Activated CD8-positive, alpha-beta memory T cell treated with anti-CD3 and anti-CD28 coated beads, Interleukin-2, amount 50 U/mL, for 24 hours (primary cell): ENCODE data around the gene CCDC27.
"Not testable (repeated sequence)": the region's sequence is repeated elsewhere in the genome, so short reads cannot be mapped to it uniquely, and the experiment has no call there.

Experiments used
- DNase-seq: peaks from one replicate; pipeline ENCODE4 v3.0.0-alpha.2; 2020; ENCODE audit errors: extremely low read depth

The CCDC27 gene

DNA sequence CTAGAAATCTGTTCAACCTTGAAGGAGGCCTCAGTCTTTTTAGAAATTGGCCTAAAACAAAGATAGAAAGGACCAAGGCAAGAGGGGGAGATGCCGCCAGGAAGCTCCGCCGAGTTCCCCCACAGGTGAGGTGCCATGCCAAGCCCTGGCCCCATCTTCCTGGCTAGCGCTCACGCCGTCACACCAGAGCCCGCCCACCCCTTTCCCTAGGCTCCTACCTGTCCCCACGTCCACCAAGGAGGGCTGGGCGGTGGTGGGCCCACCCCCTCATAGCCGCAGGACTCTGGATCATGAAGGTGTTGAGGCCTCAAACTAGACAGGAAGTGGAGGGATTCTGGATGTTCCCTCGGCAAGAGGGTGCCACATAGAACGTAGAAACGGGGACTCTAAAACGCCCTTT lies 15.5 kb upstream of the CCDC27 start:
- no peak for DNase-seq

DNA sequence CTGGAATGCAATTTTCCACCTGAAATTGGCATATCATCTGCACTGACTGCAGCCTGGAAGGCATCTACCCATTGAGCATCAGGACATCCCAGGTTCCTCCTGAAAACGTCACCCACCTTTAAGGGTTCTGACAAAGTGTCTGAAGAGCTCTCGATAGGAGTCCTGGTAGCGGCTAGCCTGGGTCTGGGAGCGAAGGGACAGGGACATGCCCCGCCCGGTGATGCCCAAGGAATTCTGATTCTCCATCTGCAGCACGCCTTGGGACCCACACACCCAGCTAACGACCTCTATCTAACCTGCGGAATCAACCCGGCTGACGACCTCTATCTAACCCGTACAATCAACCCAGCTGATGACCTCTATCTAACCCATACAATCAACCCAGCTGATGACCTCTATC lies 13.3 kb upstream of the CCDC27 start:
- DNase-seq, result no peak

DNA sequence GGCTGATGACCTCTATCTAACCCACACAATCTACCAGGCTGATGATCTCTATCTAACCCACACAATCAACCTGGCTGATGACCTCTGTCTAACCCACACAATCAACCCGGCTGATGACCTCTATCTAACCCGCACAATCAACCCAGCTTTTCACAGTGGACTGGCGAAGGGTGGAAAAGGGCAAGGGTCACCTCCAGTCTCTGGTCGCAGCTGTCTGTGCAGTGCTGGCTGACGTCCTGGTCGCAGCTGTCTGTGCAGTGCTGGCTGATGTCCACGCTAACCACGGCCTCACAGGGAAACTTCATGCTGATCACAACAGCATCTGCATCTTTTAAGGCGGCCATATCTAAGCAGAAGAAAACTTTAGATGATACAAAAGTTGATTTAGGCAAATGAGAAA lies 12.2 kb upstream of the CCDC27 start:
- no peak for DNase-seq

DNA sequence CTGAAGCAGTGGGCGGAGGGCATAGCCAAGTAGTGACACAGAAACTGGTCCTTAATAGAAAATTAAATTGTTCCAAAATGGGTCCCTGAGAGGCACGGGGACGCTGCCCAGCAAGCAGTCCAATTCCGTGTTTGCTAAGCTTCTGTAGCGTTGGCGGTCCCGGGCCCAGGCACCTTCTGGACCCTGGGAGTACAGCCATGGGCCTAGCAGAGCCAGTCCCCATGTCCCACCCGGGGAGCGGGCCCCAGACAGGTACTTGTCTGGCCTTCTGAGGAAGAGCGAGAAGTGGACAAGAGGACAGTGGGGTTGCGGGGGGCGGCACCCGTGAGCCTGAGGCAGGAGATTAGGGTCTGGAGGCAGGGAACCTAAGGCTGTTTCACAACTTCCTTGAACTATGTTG lies 11.5 kb upstream of the CCDC27 start:
- DNase-seq, result no peak

DNA sequence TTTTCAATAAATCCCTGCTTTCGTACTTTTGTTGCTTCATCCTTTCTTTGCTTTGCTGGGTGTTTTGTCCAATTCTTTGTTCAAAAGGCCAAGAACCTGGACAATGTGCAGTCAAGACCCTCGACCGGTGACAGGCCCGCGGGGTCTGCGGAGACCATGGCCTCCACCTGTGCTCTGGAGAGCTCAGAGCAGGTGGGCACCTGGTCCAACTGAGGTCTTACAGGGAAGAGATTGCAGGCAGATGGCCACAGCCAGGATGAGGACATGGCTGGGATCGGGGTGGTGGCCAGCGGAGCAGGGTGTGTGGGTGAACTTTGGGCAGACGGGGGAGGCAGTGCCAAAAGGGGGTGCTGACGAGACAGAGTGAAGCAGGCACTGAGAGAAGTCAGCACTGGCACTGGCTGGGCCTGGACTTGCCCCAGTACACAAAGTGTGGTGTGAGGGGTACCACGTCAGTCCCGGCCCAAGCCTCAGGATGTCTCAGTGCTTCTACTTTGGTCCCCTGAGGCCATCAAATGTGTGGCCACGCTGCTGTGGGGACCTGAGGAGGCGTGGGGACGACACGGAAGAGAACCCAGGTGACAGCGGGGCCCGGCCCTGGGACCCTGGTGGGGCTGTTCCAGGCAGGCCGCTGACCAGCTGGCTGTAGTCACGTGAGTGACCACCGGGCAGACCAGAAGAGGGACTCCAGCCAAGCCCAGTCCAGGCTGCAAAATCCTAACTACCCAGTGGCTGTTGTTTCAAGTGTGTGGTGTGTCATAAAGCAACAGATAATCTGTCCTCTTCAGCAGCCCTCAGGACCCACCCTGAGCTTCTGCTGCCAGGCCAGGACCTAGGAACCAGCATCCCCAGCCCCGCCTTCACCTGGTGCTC lies 10.4 kb upstream of the CCDC27 start:
- no peak for DNase-seq

DNA sequence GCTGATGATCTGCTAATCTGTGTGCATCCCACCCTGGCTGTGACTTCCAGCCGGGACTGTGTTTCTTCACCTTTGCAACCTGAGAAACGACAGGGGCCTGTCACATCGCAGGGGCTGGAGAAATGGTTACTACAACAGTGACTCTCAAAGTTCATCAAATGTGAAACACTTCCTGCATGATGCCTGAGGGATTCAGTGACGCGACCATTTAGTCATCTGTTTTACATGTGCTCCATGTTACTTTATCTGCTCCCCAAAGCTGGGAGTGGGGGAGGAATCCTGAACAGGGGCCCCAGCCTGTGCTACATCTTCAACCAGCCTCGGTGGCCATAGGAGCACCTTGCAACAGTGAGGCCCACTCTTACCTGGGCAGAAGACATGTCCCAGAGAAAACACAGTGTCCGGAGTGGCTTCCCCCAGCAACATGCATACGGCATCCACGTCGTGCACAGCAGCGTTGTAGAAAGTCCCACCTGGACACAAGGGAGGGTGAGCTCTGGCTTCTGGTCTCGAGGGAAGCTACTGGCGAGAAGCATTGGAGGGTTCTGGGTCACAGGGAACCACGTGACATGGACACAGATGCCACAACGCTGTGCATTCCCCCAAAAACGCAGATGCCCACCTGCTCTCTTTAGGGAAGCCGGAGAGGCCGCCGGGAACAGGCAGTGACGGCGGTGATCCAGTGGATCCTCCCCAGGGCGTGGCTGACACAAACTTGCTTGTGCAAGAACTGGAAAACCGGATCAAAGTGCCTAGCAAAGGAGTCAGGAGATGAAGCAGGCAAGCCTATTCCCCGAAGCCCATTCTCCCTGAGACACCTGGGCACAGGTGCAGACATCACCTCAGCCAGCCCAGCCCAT lies 9.6 kb upstream of the CCDC27 start:
- DNase-seq, result no peak

DNA sequence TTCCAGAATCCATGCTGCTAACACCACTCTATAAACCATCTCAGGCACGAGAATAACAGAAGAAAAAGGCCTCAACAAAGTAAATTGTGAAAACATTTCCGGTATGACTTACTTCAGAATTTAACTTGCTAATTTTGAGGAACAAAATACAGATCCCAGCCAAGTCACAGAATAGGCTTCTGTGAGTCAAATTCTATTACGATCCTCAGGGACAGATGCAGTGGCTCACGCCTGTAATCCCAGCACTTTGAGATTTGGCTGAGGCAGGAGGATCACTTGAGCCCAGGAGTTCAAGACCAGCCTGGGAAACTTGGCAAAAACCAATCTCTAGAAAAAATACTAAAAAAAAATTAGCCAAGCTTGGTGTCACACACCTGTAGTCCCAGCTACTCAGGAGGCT lies 8.8 kb upstream of the CCDC27 start:
- no peak for DNase-seq

DNA sequence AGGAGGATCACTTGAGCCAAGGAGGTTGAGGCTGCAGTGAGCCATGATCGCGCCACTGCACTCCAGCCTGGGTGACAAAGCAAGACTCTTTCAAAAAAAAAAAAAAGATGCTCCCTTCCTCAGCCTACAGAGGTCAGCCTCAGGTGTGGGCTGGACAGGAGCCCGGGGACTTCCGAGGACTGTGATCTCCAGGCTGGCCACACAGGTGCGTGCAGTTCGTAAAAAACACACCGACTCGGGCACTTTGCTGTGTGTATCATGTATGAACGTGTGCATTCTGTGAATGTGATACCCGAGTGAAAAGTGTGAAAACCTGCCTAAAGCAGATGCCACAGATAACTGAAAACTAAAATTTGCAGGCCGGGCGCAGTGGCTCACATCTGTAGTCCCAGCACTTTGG lies 8.4 kb upstream of the CCDC27 start:
- no peak for DNase-seq

DNA sequence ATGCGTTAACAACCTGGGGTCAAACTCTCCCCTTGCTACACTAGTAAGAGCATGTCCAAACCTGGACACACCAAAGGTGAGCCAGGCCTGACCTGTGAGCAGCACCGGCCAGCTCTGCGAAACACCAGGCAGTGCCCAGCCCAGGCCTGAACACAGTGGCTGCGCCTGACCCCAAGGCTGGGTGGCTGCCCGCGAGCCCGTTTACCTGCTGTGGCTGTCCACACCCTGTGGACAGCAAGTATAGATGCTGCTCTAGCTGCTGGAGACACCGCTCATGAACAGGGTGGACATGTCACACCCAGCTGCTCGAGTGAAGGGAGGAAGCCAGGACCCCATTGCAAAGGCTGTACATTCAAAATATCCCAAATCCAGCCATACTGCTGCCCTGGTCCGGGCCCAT lies 7.6 kb upstream of the CCDC27 start:
- DNase-seq, result no peak

DNA sequence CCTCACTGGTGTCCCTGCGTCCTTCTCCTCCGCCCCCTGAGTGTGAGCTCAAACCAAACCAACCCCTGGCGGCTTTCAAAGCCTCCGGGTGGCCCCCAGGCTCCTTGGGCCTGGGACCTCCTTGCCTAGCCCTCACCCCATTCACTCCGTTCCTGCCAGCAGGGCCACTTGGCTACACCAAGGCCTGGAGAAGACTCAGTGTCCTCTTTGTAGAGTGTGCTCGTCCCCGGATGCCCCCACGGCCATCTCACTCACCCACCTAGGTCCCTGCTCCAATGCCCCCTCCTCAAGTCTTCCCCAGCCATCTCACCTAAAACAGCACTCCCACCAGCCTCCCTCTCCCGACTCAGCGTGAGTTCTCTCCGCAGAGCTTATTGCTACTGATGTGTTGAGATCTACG lies 7.2 kb upstream of the CCDC27 start:
- no peak for DNase-seq

DNA sequence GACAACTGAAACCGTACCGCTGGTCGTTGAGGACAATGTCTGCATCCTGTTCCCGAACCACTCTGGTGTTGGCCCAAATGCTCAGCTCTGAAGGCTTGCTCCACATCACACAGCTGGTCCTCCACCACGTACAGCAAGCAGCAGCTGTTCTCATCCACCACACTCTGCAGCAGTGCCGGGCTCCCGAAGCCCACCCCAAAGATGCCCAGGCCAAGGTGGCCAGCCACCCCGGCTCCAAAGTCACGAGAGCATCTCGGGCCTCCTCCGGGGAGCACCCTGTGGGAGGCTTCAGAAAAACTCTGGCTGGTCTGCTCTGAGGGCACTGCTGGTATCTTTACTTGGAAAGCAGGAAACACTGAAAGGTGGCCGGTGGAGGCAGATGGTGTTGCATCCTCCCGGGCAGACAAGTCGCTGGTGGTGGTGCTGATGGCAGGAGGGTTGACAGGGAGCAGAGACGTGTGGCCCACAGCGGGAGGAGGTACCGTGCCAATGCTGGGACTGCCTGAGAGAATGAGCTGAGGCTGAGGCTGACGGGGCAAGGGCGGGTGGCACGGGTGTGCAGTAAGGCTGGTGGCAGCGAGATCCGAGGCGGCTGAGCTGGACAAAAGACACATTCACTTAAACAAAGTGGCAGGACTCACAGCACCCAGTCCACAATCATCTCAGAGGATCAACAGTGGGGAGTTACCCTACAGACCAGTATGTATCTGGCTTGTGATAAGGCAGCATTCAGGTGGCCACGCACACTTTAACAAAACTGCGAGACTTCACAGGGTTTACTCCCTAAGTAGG lies 6.5 kb upstream of the CCDC27 start:
- DNase-seq, result no peak

DNA sequence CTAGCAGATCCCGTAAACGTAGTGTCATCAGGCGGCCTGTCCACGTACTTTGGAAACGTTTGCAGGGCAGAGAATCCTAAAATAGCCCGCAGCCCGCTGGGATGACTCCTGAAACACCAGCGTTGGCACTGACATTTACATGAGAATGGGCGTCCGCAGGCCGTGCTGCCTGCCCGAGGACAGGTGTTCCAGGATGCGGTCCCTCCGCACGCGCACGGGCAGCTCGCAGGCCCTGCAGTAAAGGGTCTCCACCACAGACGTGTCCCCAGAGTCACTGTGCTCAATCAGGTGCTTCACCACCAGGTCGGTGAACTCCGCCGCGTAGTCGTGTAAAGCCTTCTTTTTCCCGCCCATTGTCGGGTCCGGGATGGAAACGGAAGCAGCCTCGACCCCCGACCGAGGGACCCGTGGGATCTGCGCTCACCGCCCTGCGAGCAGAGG lies 5.8 kb upstream of the CCDC27 start:
- DNase-seq, result no peak

DNA sequence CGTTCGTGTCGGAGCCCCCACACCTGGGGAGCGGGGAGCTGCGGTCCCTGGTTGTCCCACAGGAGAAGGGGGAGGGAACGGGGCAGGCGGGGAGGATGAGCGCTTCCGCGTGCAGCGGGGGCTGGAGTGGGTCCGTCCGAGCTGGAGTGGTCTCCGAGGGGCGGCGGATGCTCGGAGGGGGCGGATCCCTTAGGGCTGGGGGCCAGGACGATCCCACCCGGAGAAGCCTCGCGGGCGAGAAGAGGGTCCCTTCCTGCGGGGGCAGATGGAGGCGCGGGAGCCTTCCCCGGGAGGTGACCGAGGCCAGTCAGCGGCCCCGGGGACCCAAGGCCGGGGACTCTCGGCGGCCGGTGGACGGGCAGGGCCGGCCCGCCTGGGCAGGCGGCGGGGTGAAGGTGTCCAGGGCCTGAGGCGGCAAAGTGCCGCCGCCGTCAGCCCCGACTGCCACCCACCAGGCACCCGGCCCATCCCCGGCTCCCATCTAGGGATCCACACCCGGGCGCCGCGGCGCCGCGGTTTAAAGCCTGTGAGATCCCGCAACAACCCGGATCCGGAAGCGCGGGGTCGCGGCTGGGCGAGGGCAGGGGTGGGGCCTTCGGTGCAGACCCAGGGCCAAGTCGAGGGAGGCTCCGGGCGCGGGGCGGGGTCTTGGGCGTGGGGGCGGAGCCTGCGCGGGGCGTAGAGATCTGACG lies 5.3 kb upstream of the CCDC27 start:
- peak; percentile 69 for DNase-seq

DNA sequence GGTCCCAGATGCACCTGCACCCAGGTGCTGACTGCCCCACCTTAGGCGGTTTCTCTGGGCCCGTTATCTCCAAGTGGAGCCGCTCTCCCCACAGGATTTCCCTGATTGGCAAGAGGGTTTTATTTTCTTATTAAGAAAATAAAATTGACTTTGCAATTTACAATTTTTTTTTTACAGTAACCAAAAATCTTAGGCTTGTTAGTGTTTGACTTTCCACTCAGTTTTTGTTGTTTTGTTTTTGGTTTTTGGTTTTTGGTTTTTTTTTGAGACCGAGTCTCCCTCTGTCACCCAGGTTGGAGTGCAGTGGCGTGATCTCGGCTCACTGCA lies 4.8 kb upstream of the CCDC27 start:
- no peak for DNase-seq

DNA sequence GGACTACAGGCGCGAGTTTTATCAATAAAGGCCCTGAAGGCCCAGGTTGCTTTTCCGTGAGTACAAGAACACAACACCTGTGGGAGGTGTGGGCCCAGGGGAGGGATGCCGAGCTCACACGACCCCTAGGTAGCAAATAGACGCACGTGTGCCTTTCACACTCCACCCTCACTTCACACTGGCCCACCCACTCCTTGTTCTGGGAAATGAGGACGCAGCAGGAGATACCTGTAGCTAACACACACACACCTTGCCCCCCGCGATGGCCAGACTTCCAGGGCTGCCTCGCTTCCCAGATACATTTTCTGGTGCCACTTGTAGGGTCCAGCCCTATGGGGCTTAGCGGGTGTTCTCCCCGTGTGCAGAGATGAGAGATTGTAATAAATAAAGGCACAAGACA lies 4.3 kb upstream of the CCDC27 start:
- no peak for DNase-seq

DNA sequence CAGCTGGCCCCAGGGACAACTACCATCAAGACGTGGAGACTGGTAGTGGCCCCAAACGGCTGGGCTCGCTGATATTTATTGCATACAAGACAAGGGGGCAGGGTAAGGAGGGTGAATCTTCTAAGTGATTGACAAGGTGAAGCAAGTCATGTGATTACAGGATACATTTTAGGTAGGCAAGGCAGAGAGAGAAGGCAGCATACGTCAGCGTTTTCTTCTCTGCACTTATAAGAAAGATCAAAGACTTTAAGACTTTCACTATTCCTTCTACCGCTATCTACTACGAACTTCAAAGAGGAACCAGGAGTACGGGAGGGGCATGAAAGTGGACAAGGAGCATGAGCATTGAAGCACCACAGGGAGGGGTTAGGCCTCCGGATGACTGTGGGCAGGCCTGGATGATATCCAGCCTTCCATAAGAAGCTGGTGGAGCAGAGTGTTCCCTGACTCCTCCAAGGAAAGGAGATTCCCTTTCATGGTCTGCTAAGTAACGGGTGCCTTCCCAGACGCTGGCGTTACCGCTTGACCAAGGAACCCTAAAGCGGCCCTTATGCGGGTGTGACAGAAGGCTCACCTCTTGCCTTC lies 3.8 kb upstream of the CCDC27 start:
- not testable (repeated sequence) for DNase-seq

DNA sequence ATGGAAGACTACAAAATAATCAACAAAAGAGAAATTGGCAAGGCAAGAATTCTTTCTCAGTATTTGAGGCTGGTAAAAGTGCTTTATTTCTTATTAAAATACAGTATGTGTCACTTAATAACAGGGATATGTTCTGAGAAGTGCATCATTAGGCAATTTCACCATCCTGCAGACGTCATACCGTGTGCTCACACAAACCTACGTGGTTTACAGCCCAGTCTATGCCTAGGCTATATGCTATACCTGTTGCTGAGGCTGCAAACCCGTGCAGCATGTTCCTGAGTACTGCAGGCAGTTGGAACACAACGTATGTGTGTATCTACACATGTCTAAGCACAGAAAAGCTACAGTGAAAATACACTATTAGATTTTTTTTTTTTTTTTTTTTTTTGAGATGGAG lies 2.7 kb upstream of the CCDC27 start:
- no peak for DNase-seq

DNA sequence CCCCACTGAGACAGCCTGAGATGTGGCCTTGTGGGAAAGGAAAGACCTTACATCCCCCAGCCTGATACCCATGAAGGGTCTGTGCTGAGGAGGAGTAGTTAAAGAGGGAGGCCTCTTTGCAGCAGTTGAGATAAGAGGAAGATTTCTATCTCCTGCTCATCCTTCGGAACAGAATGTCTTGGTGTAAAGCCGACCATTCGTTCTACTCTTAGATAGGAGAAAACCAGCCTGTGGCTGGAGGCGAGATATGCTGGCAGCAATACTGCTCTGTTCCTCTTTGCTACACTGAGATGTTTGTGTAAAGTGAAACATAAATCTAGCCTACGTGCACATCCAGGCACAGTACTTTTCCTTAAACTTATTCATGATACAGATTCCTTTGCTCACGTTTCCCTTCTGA lies 1.5 kb upstream of the CCDC27 start:
- no peak for DNase-seq

DNA sequence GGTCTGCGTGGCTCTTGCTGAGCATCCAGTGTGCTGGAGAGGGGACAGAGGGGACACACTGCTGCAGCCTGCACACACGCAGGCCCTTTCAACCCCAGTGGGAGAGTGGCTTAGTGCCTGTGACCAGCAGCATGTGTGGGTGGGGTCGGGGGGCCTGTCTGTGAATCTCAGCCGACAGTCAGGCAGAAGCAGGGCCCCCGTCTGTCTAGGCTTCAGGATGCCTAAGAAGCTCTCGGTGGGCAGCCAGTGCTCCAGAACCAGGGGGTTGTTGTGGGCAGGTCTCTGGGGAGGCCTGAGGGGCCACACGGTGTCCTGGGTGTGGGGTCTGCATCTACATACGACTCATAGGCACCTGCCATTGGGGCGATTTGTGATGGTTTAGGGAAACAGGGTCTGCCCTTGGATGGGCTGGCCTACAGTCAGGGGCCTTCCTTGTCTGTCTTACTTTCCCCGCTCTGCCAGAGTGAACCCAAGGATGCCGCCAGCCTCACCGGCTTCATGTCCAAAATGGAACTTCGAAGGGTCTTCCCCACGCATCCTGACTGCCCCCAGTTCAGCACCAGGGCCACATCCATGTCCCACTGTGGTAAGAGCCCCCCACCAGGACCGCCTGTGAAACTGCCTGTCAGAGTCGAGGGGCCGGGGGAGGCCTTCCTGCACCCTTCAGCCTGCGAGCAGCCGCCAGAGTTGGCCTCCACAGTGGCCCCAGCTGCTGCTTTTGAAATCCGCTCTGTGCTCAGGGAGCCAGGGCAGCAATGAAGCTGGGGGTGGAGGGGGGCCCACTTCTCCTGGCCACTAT lies 1.6 kb downstream of the CCDC27 start:
- no peak for DNase-seq

DNA sequence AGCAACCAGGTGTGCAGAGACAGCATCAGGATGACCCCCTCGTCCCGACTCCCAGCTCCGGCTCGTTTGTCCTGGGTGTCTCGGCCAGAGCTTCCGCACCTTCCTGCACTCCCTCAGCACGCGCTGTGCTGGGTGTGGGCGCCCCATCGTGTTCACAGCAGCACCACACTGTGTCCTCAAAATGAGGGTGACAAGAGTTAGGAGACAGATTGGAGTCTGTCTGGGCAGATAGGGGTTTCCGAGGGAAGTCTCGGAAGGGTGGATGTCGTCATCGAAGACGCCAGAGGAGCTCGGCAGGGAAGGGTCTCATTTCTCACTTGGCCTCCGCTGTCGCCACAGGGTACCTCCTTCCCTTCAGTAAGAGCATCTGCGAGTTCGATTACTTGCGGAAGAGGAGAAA lies 4.1 kb downstream of the CCDC27 start:
- no peak for DNase-seq

DNA sequence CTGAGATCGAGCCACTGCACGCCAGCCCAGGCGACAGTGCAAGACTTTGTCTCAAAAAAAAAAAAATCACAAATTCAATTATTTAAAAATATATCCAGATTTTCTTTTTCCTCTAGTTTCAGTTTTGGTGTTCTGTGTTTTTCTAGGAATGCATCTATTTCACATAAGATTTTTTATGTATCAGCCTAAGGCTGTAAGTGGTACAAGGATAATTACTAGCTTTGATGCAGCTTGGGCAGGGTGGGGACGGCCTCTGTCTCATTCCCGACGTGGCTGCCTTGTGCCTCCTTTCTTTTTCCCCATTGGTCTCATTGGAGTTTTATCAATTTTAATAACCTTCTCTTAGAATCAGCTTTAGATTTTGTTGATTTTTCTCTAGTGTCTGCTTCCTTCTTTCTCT lies 6.9 kb downstream of the CCDC27 start:
- no peak for DNase-seq
